ENCODE data around the gene NGEF. TPM values are rescaled to one million over a fixed set of nuclear protein-coding genes. Genes with fewer than 3 reads are reported as not detected.
"Not testable (repeated sequence)": the region's sequence is repeated elsewhere in the genome, so short reads cannot be mapped to it uniquely, and the experiment has no call there.

The NGEF gene
- total RNA-seq, 1 donor from 2014 or later, result 6.1 TPM

- ATAC-seq, result no peak
Measured at GRCh38 chr2:232927793-232928550, 85.1 kb downstream of the NGEF start.

GRCh38 chr2:232927032-232927792 is 85.8 kb downstream of the NGEF start:
- peak; percentile 33 for ATAC-seq

- ATAC-seq, result no peak
Measured at GRCh38 chr2:232926431-232926939, 86.6 kb downstream of the NGEF start.

- ATAC-seq, result no peak
Measured at GRCh38 chr2:232925821-232926156, 87.3 kb downstream of the NGEF start.

- ATAC-seq, result peak; percentile 74
Measured at GRCh38 chr2:232925153-232925820, 87.8 kb downstream of the NGEF start.

- no peak for ATAC-seq
Measured at GRCh38 chr2:232924433-232924832, 88.6 kb downstream of the NGEF start.

- no peak for ATAC-seq
Measured at GRCh38 chr2:232920760-232921159, 92.3 kb downstream of the NGEF start.

GRCh38 chr2:232920055-232920454 is 93.0 kb downstream of the NGEF start:
- ATAC-seq, result no peak

- ATAC-seq, result no peak
Measured at GRCh38 chr2:232919141-232919540, 93.9 kb downstream of the NGEF start.

- no peak for ATAC-seq
Measured at GRCh38 chr2:232913903-232914302, 99.2 kb downstream of the NGEF start.

- ATAC-seq, result no peak
Measured at GRCh38 chr2:232911712-232912277, 101.3 kb downstream of the NGEF start.

GRCh38 chr2:232910376-232910775 is 102.7 kb downstream of the NGEF start:
- ATAC-seq, result no peak

GRCh38 chr2:232908695-232909094 is 104.4 kb downstream of the NGEF start:
- no peak for ATAC-seq

- not testable (repeated sequence) for ATAC-seq
Measured at GRCh38 chr2:232907718-232908085, 105.4 kb downstream of the NGEF start.

GRCh38 chr2:232906867-232907717 is 106.0 kb downstream of the NGEF start:
- ATAC-seq, result not testable (repeated sequence)

GRCh38 chr2:232903989-232904388 is 109.1 kb downstream of the NGEF start:
- ATAC-seq, result no peak

- peak; percentile 96 for ATAC-seq
Measured at GRCh38 chr2:232901736-232902578, 111.1 kb downstream of the NGEF start.

GRCh38 chr2:232900811-232901735 is 112.0 kb downstream of the NGEF start:
- no peak for ATAC-seq

- no peak for ATAC-seq
Measured at GRCh38 chr2:232898592-232899543, 114.2 kb downstream of the NGEF start.
